GM10847 (cell line): ENCODE results near the gene CCDC169.

ENCODE experiments used
- POLR2A ChIP-seq: IDR thresholded peaks from 2 replicates; pipeline ENCODE4 v1.6.1; 2011; ENCODE audit not compliant: insufficient read length; ENCODE audit errors: extremely low read depth

Gene CCDC169

GRCh38 chr13:36325912-36326311 is 28.3 kb upstream of the CCDC169 start:
- TF ChIP-seq POLR2A: no peak

GRCh38 chr13:36323951-36324566 is 26.4 kb upstream of the CCDC169 start:
- no peak for TF ChIP-seq POLR2A

- TF ChIP-seq POLR2A: no peak
These were observed 25.8 kb upstream of the CCDC169 start for GRCh38 chr13:36323408-36323807.

GRCh38 chr13:36313047-36313969 is 15.7 kb upstream of the CCDC169 start:
- no peak for TF ChIP-seq POLR2A

- TF ChIP-seq POLR2A: no peak
These were observed 12.9 kb upstream of the CCDC169 start for GRCh38 chr13:36310417-36311108.

GRCh38 chr13:36302289-36302688 is 4.7 kb upstream of the CCDC169 start:
- no peak for TF ChIP-seq POLR2A

GRCh38 chr13:36298535-36299068 is 988 bp upstream of the CCDC169 start:
- no peak for TF ChIP-seq POLR2A

GRCh38 chr13:36294096-36294495 is 3.5 kb downstream of the CCDC169 start:
- TF ChIP-seq POLR2A: no peak

GRCh38 chr13:36293497-36293896 is 4.1 kb downstream of the CCDC169 start:
- TF ChIP-seq POLR2A: no peak

GRCh38 chr13:36288794-36289391 is 8.7 kb downstream of the CCDC169 start:
- TF ChIP-seq POLR2A: no peak

GRCh38 chr13:36286006-36286405 is 11.6 kb downstream of the CCDC169 start:
- TF ChIP-seq POLR2A: no peak

GRCh38 chr13:36282821-36283432 is 14.7 kb downstream of the CCDC169 start:
- no peak for TF ChIP-seq POLR2A

GRCh38 chr13:36275190-36276002 is 22.2 kb downstream of the CCDC169 start:
- TF ChIP-seq POLR2A: no peak

- no peak for TF ChIP-seq POLR2A
These were observed 24.2 kb downstream of the CCDC169 start for GRCh38 chr13:36273431-36273830.
